MV-4-11 (cell line): ENCODE data around the gene PIPOX.

Experiments used
- DNase-seq: peaks from one replicate; lab custom pipeline; 2025; lab: John Stamatoyannopoulos, UW

Gene PIPOX

GRCh38 chr17:29019475-29020181 is 23.3 kb upstream of the PIPOX start:
- DNase-seq: no peak

- DNase-seq: no peak
These were observed 22.4 kb upstream of the PIPOX start for GRCh38 chr17:29020576-29020975.

- DNase-seq: no peak
These were observed 21.7 kb upstream of the PIPOX start for GRCh38 chr17:29021226-29021625.

GRCh38 chr17:29022074-29022473 is 20.9 kb upstream of the PIPOX start:
- DNase-seq: no peak

- DNase-seq: no peak
These were observed 18.5 kb upstream of the PIPOX start for GRCh38 chr17:29024316-29024952.

- DNase-seq: peak; percentile 24
These were observed 11.5 kb upstream of the PIPOX start for GRCh38 chr17:29031488-29031887.

GRCh38 chr17:29032013-29032856 is 10.7 kb upstream of the PIPOX start:
- no peak for DNase-seq

- DNase-seq: no peak
These were observed 10.1 kb upstream of the PIPOX start for GRCh38 chr17:29032857-29033197.

- DNase-seq: no peak
These were observed 8.4 kb upstream of the PIPOX start for GRCh38 chr17:29034510-29034909.

- no peak for DNase-seq
These were observed 6.4 kb upstream of the PIPOX start for GRCh38 chr17:29036584-29036983.

- no peak for DNase-seq
These were observed 5.2 kb upstream of the PIPOX start for GRCh38 chr17:29037739-29038084.

GRCh38 chr17:29038085-29038795 is 4.7 kb upstream of the PIPOX start:
- no peak for DNase-seq

- DNase-seq: no peak
These were observed 3.0 kb upstream of the PIPOX start for GRCh38 chr17:29039764-29040598.

GRCh38 chr17:29041091-29041490 is 1.9 kb upstream of the PIPOX start:
- no peak for DNase-seq

- peak; percentile 53 for DNase-seq
These were observed 1.4 kb upstream of the PIPOX start for GRCh38 chr17:29041571-29041970.

GRCh38 chr17:29042026-29042678 is 789 bp upstream of the PIPOX start:
- DNase-seq: peak; percentile 91

GRCh38 chr17:29043539-29044145 is 701 bp downstream of the PIPOX start:
- DNase-seq: no peak

- DNase-seq: no peak
These were observed 2.1 kb downstream of the PIPOX start for GRCh38 chr17:29045026-29045425.

GRCh38 chr17:29045734-29046472 is 3.0 kb downstream of the PIPOX start:
- DNase-seq: peak; percentile 74

- peak; percentile 73 for DNase-seq
These were observed 3.5 kb downstream of the PIPOX start for GRCh38 chr17:29046473-29046839.
